ENCODE measurements around the gene PLPP1.

DNA sequence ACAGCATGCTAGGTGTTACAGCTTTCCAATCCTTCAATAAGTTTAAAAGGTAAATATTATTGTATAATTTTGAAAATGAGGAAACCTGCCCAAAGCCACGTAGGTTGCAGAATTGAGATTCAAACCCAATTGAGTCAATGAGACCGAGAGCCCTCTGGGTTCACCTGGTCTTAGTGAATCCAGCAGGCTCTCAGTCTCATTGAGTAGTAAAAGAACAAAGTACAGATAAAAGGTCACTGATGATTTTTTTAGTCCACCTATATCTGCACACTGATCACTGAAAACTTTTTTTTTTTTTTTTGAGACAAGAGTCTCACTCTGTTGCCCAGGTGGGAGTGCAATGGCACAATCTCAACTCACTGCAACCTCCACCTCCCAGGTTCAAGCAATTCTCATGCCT, 27.2 kb downstream of the PLPP1 start:
- TF ChIP-seq, protein P1, sequence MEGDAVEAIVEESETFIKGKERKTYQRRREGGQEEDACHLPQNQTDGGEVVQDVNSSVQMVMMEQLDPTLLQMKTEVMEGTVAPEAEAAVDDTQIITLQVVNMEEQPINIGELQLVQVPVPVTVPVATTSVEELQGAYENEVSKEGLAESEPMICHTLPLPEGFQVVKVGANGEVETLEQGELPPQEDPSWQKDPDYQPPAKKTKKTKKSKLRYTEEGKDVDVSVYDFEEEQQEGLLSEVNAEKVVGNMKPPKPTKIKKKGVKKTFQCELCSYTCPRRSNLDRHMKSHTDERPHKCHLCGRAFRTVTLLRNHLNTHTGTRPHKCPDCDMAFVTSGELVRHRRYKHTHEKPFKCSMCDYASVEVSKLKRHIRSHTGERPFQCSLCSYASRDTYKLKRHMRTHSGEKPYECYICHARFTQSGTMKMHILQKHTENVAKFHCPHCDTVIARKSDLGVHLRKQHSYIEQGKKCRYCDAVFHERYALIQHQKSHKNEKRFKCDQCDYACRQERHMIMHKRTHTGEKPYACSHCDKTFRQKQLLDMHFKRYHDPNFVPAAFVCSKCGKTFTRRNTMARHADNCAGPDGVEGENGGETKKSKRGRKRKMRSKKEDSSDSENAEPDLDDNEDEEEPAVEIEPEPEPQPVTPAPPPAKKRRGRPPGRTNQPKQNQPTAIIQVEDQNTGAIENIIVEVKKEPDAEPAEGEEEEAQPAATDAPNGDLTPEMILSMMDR (IDR thresholded peaks at IDR 0.05 in 2 of 3, conservative IDR thresholded peaks at IDR 0.05 in 1 of 3; ENCODE audit: borderline replicate concordance in 1 of 3, insufficient read depth in 1 of 3, low read depth in 2 of 3, low read length in 2 of 3), result no peak
- TF ChIP-seq EZH2 (IDR thresholded peaks at IDR 0.05) (no peak), POLR2AphosphoS5 (IDR thresholded peaks at IDR 0.05; ENCODE audit: low read depth, low read length) (no peak), POLR2A (IDR thresholded peaks at IDR 0.05; ENCODE audit: borderline replicate concordance, extremely low read depth, insufficient read depth, insufficient read length) (no peak), ZFX (IDR thresholded peaks at IDR 0.05) (no peak), ATF3 (IDR thresholded peaks at IDR 0.05) (no peak), ZNF274 (IDR thresholded peaks at IDR 0.05; ENCODE audit: low read depth, low read length) (no peak), CBX3 (IDR thresholded peaks at IDR 0.05; ENCODE audit: low read depth) (no peak), EZH2phosphoT487 (IDR thresholded peaks at IDR 0.05; ENCODE audit: borderline replicate concordance) (no peak), YY1 (IDR thresholded peaks at IDR 0.05; ENCODE audit: extremely low read depth, insufficient replicate concordance, low read depth, low read length) (no peak)
- TF ChIP-seq, protein P2, sequence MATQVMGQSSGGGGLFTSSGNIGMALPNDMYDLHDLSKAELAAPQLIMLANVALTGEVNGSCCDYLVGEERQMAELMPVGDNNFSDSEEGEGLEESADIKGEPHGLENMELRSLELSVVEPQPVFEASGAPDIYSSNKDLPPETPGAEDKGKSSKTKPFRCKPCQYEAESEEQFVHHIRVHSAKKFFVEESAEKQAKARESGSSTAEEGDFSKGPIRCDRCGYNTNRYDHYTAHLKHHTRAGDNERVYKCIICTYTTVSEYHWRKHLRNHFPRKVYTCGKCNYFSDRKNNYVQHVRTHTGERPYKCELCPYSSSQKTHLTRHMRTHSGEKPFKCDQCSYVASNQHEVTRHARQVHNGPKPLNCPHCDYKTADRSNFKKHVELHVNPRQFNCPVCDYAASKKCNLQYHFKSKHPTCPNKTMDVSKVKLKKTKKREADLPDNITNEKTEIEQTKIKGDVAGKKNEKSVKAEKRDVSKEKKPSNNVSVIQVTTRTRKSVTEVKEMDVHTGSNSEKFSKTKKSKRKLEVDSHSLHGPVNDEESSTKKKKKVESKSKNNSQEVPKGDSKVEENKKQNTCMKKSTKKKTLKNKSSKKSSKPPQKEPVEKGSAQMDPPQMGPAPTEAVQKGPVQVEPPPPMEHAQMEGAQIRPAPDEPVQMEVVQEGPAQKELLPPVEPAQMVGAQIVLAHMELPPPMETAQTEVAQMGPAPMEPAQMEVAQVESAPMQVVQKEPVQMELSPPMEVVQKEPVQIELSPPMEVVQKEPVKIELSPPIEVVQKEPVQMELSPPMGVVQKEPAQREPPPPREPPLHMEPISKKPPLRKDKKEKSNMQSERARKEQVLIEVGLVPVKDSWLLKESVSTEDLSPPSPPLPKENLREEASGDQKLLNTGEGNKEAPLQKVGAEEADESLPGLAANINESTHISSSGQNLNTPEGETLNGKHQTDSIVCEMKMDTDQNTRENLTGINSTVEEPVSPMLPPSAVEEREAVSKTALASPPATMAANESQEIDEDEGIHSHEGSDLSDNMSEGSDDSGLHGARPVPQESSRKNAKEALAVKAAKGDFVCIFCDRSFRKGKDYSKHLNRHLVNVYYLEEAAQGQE (IDR thresholded peaks at IDR 0.05; ENCODE audit: low read depth), result no peak
- TF ChIP-seq, protein P3, sequence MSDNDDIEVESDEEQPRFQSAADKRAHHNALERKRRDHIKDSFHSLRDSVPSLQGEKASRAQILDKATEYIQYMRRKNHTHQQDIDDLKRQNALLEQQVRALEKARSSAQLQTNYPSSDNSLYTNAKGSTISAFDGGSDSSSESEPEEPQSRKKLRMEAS (IDR thresholded peaks at IDR 0.05), result no peak

All from HCT116 (cell line).